DOHH2 (cell line): ENCODE data around the gene MGRN1.

ENCODE experiments used
- CTCF ChIP-seq: fragments of 200-600 bp; sonication (generic); IDR thresholded peaks from one replicate; pipeline ENCODE4 v1.5.1; 2014; ENCODE audit warnings: antibody characterized with exemption, mild to moderate bottlenecking, low read depth, low read length; ENCODE audit not compliant: poor library complexity, severe bottlenecking
- EZH2phosphoT487 ChIP-seq: fragments of 200-600 bp; sonication (generic); IDR thresholded peaks from 2 replicates; pipeline ENCODE4 v1.6.1; 2017; ENCODE audit warnings: borderline replicate concordance, mild to moderate bottlenecking, antibody characterized with exemption, low read length, moderate library complexity, mixed read lengths

GRCh38 chr16:4624015-4624826 is at the start of gene MGRN1:
- TF ChIP-seq CTCF, result peak; percentile 100
- no peak for TF ChIP-seq EZH2phosphoT487
